Hepatocyte (in vitro differentiated cells): Measurements from ENCODE around the gene PPARA.

ENCODE experiments used
- CTCF ChIP-seq: fragments of 200-600 bp; sonication (generic); IDR thresholded peaks from 2 replicates; pipeline ENCODE4 v1.5.1; 2016; ENCODE audit warnings: antibody characterized with exemption, mild to moderate bottlenecking; ENCODE audit not compliant: poor library complexity
- EZH2 ChIP-seq: fragments of 200-600 bp; sonication (generic); IDR thresholded peaks from 2 replicates; pipeline ENCODE4 v1.6.1; 2016; ENCODE audit warnings: antibody characterized with exemption, mild to moderate bottlenecking, borderline replicate concordance

- TF ChIP-seq CTCF (no peak), EZH2 (no peak)
Observed at GRCh38 chr22:46292173-46292572, 141.8 kb downstream of the PPARA start.
